Measurements from ENCODE around the gene MEP1B.

DNA sequence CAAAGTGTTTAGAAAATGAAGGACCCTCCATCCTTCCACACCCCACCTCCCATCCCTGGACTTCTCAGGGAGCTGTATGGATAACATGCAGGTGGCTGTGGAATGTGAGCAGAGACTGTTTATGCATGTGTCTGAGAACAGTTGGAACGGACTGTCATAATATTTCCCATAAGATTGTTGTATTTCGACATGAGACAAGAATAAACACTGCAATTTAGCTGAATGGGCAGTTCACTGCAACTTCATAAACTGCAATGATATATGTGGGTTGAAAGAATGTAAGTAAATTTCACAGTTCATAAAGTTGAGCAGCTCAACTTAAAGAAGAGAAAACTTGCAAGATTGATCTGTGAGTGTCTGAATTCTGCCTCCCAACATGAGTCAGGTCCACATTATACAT lies 74.6 kb downstream of the MEP1B start:
- TF ChIP-seq POLR2A (IDR thresholded peaks at IDR 0.05), result no peak
- TF ChIP-seq, protein P1, sequence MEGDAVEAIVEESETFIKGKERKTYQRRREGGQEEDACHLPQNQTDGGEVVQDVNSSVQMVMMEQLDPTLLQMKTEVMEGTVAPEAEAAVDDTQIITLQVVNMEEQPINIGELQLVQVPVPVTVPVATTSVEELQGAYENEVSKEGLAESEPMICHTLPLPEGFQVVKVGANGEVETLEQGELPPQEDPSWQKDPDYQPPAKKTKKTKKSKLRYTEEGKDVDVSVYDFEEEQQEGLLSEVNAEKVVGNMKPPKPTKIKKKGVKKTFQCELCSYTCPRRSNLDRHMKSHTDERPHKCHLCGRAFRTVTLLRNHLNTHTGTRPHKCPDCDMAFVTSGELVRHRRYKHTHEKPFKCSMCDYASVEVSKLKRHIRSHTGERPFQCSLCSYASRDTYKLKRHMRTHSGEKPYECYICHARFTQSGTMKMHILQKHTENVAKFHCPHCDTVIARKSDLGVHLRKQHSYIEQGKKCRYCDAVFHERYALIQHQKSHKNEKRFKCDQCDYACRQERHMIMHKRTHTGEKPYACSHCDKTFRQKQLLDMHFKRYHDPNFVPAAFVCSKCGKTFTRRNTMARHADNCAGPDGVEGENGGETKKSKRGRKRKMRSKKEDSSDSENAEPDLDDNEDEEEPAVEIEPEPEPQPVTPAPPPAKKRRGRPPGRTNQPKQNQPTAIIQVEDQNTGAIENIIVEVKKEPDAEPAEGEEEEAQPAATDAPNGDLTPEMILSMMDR (IDR thresholded peaks at IDR 0.05), result no peak
